Testis (tissue), 2 donors: ENCODE results near the gene CAPN5.

ENCODE experiments used
- POLR2A ChIP-seq: fragments of 450-650 bp; IDR thresholded peaks from one replicate; pipeline ENCODE4 v1.6.1; 2017; ENCODE audit warnings: antibody characterized with exemption, mild to moderate bottlenecking, moderate library complexity
- TF ChIP-seq, protein P1 (sequence below), 3 experiments: fragments of 450-650 bp in 2 of 3; fragments of 200-600 bp in 1 of 3; sonication (generic) in 1 of 3; IDR thresholded peaks; one replicate each; pipeline ENCODE4 v1.5.1; 2016 to 2019; ENCODE audit warnings: antibody characterized with exemption in 3 of 3, mild to moderate bottlenecking in 2 of 3, moderate library complexity in 1 of 3

DNA sequence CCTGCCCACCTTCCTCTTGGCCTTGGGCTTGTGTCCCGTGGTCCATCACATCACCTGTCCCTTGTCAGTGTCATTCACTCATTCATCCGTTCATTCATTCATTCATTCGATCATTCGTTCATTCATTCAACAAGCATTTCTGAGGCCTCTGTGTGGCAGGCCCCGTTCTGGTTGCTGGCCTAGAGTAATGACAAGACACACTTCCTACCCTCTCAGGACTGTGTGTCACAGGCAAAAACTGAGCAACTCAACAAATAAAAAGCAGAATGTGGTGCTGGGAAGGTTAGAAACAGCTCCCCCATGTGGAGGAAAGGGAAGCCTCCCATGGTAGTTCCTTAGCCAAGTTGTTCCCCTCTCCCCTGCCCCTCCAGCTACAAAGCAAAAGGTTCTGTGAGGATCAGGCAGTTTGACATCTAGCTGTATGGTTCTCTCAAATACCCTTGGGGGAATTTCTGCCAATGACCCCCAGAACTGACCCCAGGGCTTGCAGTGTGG, 34.3 kb downstream of the CAPN5 start:
- TF ChIP-seq, protein P1, sequence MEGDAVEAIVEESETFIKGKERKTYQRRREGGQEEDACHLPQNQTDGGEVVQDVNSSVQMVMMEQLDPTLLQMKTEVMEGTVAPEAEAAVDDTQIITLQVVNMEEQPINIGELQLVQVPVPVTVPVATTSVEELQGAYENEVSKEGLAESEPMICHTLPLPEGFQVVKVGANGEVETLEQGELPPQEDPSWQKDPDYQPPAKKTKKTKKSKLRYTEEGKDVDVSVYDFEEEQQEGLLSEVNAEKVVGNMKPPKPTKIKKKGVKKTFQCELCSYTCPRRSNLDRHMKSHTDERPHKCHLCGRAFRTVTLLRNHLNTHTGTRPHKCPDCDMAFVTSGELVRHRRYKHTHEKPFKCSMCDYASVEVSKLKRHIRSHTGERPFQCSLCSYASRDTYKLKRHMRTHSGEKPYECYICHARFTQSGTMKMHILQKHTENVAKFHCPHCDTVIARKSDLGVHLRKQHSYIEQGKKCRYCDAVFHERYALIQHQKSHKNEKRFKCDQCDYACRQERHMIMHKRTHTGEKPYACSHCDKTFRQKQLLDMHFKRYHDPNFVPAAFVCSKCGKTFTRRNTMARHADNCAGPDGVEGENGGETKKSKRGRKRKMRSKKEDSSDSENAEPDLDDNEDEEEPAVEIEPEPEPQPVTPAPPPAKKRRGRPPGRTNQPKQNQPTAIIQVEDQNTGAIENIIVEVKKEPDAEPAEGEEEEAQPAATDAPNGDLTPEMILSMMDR (IDR thresholded peaks at IDR 0.05), result peak in 2 of 3 experiments; percentile 17 to 30
- no peak for TF ChIP-seq POLR2A
